GM18520 (cell line): Measurements from ENCODE around the gene MTCL1.

Source experiments
- ATAC-seq: cut with Tn5 transposase; IDR thresholded peaks from one replicate; pipeline ENCODE4 v1.9.1; 2021; ENCODE audit not compliant: unreplicated experiment

Gene MTCL1

GRCh38 chr18:8766559-8767293, 61.4 kb downstream of the MTCL1 start:
- ATAC-seq = no peak

GRCh38 chr18:8767340-8767739, 62.0 kb downstream of the MTCL1 start:
- no peak for ATAC-seq

- ATAC-seq = no peak
These were observed 64.2 kb downstream of the MTCL1 start for GRCh38 chr18:8769509-8770095.

DNA sequence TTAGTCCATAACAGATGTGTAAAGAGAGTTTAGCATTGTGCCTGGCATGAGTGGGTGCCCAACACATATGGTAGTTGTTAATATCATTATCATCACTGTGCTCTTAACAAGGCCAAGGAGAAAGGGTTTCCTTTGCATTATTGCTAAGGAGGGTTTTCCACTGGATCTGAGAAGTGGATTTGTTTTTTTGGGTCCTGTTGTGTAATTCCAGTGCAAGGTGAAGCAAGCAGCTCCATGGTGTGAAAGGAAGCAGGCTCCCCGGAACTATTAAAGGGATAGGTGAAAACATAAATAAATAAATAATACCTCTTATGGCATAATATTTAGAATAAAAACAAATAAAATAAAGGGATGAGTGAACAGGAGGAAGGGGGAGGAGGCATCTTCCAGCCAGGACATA, 65.3 kb downstream of the MTCL1 start:
- ATAC-seq = no peak

DNA sequence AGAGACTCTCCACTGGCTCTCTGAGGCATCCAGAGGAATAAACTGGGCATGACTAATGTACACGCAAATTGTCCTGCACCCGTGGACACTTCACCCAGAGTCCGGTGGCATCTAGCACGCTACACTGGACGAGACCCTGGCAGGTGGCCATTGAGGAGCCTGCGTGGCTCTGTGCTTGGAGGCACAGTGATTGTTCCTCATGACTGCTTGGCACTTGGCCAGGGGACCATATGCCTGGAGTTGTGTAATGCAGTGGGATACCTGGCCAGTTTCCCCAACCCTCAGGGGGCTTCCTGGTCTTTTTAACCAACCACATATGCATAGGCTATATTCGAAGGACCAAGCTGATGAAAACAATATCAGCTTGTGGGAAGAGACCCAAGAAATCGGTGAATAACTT, 66.6 kb downstream of the MTCL1 start:
- no peak for ATAC-seq

DNA sequence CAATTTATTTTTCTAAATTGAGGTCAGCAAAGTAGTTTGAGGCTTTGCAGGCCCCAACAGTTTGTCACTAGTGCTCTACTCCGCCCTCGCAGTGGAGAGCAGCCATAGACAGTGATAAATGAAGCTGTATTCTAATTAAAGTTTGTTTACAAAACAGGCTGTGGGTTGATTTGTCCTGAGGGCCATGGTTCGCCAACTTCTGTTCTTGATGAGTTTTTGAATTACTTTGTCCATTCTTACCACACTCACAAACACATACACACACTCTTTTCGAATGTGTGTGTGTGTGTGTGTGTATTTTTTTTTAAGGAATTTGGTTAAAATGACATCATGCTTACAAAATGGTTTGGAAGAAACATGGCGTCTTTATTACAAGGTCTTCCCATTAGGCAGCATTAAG, 68.6 kb downstream of the MTCL1 start:
- no peak for ATAC-seq

GRCh38 chr18:8776013-8776943, 70.9 kb downstream of the MTCL1 start:
- ATAC-seq = no peak

- no peak for ATAC-seq
These were observed 72.5 kb downstream of the MTCL1 start for GRCh38 chr18:8777846-8778245.

DNA sequence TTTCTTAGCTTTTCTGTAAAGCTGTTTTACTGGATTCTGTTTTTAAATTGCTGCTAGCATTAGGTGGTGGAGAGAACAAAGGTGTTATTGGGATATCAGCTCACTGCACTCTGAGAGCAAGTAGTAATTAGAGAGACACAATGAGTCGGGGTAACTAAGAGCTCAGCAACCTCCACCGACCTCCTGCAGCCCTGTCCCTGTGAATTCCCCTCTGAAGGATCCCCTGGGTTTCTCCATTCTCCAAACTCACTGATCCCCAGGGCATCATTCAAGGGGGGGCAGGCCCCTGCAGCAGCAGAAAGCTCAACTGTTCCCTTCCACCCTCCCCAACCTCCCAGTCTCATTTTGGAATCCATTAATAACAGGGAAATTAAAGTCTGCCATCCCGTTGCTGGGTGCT, 73.0 kb downstream of the MTCL1 start:
- no peak for ATAC-seq

DNA sequence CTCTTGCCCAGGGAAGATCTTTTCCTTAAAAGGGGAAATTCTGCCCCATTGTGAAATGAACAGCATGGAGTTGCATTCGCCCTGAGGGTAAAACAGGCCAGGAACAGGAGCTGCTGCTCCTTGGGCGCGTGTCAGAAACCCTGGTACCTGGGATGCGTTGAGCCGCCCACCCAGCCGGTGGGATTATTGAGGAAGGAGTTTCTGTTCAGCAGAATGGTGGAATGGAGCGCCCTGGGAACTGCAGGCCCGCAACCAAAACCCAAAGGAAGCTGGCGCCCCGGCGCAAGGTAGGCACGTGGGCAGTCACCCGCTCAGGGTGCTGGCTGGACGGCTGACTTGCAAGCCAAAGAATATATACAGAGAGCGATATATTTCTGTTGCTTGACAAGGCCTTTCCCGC, 73.5 kb downstream of the MTCL1 start:
- ATAC-seq = no peak

DNA sequence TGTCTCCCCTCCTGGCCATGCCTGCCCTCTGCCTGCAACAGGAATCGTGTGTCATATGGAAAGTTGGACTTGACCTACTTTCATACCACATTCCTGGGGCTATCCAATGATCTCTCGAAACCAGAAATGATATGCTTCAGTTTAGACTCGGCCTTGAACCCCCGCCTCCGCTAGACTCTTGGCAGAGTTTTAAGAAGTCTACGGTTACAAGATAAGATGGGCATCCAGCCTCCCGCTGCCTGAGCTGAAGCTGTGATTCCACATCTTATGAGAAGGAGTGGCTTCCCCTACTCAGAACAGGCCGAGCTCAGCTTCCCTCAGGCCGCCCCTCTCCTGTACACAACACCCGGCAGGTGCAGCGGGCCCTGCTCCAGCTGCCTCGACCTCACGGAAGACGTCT, 73.9 kb downstream of the MTCL1 start:
- no peak for ATAC-seq

DNA sequence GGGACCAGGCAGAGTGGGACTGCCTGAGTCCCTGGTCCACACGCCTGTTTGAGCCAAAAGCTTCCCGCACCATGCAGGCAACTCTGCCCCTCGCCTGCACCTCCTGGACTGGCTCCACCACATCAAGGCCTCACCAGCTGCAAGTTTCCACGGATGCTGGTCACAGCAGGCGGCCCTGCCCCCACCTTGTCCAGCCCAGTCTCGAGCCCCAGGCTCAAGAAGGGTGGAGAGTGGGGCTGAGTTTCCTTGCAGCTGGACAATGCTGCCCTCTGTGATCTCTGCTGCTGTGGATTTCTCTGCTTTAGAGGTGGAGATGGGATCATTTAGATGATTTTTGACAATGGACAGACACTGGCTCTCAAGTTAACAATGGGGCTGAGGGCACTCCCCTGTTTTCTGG, 74.9 kb downstream of the MTCL1 start:
- ATAC-seq = no peak

- ATAC-seq = no peak
These were observed 76.3 kb downstream of the MTCL1 start for GRCh38 chr18:8781671-8782070.

DNA sequence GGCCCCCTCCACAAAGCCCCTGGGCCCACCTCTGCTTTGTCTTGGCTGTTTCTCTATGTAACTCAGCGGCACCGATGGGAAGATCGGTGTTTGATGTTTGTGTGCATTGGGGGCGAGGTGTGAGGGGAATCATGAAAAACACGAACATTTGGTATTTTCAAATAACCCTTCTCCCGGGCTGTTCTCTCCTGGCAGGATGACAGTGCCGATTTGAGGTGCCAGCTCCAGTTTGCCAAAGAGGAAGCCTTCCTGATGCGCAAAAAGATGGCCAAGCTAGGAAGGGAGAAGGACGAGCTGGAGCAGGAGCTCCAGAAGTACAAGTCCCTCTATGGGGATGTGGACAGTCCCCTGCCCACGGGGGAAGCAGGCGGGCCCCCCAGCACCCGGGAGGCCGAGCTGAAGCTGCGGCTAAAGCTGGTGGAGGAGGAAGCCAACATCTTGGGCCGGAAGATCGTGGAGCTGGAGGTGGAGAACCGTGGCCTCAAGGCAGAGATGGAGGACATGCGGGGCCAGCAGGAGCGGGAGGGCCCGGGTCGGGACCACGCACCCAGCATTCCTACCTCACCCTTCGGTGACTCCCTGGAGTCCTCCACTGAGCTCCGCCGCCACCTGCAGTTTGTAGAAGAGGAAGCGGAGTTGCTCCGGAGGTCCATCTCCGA, 78.1 kb downstream of the MTCL1 start:
- no peak for ATAC-seq

- no peak for ATAC-seq
These were observed 78.7 kb downstream of the MTCL1 start for GRCh38 chr18:8783994-8784530.

- ATAC-seq = no peak
These were observed 79.9 kb downstream of the MTCL1 start for GRCh38 chr18:8785261-8785660.

GRCh38 chr18:8785855-8786482, 80.6 kb downstream of the MTCL1 start:
- ATAC-seq = no peak

- no peak for ATAC-seq
These were observed 81.4 kb downstream of the MTCL1 start for GRCh38 chr18:8786483-8787370.

- no peak for ATAC-seq
These were observed 82.0 kb downstream of the MTCL1 start for GRCh38 chr18:8787371-8787670.

DNA sequence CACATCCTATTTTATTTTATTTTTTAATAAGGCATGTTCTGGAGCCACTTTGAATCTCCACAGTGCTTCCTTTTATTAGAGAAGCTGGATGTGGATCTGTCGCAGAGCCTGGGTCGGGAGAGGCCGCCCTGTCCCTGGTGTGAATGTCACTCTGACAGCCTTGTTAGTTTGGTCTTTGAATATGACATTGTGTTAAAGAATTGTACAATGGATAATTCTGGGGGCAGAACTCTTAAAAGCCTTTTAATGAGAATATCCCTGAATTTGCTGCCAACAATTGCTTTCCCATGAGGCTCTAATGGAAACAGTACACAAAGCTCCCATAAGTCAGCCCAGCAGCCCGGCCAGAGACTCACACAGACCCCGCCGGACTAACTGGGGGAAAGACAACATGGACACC, 82.4 kb downstream of the MTCL1 start:
- ATAC-seq = no peak
